CD4-positive, alpha-beta T cell treated with Interleukin-17A for 4 hours (primary cell): ENCODE results near the gene KCNAB3.

Experiments used
- DNase-seq: peaks from one replicate; pipeline ENCODE4 v3.0.0-alpha.2; 2020; ENCODE audit warnings: mixed read lengths

Gene KCNAB3

DNA sequence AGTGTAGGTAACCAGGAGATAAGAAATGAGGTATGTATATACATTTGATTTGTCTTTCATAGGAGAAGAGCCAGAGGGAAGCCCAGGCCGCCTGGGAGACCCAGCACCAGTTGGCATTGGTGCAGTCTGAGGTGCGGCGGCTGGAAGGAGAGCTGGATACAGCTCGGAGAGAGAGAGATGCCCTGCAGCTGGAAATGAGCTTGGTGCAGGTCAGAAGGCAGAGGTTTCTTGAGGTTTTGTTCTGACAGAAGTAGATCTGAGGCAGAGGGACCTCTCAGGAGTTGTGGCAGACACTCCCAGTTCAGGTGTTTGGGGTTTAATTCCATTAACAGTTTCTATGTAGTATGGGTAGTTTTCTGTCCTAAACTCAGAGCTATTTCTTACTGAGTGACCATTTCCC, 10.4 kb upstream of the KCNAB3 start:
- DNase-seq: no peak

GRCh38 chr17:7935859-7936258, 6.2 kb upstream of the KCNAB3 start:
- DNase-seq: no peak

DNA sequence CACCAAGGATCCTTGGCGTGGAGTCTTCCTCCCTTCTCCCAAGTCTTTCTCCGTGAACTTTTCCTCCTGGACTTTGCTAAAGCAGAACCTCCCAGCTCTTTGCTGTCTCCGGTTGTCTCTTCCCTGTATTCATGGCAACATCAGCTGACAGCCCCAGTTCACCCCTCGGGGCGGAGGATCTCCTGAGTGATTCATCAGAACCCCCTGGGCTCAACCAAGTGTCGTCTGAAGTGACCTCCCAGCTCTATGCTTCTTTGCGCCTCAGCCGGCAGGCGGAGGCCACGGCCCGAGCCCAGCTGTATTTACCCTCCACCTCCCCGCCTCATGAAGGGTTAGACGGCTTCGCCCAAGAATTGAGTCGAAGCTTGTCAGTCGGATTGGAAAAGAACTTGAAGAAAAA, 3.3 kb upstream of the KCNAB3 start:
- DNase-seq: peak; percentile 27

- DNase-seq: peak; percentile 41
These were observed 2.8 kb upstream of the KCNAB3 start for GRCh38 chr17:7932483-7932891.

- peak; percentile 99 for DNase-seq
These were observed 2.2 kb upstream of the KCNAB3 start, which contains the start of the genes CNTROB and TRAPPC1 for GRCh38 chr17:7931709-7932482. CNTROB (plus strand) TSS chr17:7932206; CDS start chr17:7933080, 874 bp downstream. TRAPPC1 (minus strand) TSS chr17:7931946; CDS start chr17:7931829, 117 bp downstream.

DNA sequence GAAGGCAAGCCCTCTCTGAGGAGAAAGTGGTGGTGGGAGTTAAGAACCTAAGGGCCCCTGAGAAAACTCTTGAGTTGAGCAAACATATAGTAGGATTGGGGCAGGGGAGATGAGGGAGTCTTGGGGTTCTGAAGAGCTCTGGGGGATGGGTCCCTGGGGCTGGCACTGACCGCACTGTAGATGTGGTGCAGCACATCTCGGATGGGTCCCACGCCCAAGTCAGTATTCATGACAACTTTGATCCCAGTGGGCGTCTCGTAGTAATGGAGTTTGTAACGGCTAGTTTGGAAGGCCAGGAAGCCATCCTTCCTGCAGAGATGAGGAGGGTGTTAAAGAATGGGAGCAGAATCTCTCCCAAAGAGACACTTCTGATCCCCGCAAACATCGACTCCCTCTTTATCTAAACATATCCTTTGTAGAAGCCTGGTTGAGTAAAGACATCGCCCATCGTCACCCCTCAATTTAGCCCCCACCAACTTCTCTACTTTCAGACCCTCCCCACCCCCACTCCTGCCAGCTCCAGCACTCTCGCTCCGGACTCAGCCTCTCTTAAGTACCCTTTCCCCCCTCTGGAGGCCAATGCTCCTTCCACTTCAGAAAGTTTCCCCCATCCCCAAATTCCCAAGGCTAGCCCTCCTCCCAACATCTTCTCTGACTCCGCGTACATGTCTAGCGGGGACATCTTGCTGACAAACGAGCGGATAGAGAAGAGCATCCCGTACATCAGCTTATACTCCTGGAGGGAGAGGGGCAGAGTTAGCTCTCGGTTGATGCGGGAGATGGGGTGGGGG, 1.4 kb upstream of the KCNAB3 start:
- DNase-seq: no peak

GRCh38 chr17:7927596-7927995, 2.1 kb downstream of the KCNAB3 start:
- no peak for DNase-seq

- peak; percentile 90 for DNase-seq
These were observed 6.6 kb downstream of the KCNAB3 start for GRCh38 chr17:7922845-7923628.

DNA sequence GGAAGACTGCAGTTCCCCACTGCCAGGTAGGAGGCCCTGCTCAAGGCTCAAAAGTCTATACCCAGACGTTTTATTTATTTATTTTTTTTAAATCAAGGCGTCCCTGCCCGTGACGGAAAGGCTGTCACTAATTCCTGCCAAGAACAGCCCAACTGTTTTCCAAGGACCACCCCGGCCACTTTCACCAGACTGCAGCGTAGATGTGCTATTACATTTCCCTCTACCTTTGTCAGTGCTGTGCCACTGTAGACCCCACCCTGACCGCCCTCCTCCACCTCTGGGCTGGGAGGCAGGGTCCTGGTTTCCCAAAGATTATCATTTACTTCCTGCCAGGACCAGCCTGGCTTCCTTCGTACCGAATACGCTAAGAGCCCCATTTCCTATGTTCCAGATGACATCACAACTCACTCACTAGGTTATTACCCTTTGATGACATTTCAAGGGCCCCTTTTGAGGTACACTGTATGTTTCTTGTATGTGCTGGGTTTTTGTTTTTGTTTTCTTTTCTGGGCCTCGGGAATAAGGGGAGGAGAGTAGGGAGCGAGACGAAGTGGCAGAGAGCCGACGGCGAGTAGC, 7.3 kb downstream of the KCNAB3 start:
- no peak for DNase-seq

DNA sequence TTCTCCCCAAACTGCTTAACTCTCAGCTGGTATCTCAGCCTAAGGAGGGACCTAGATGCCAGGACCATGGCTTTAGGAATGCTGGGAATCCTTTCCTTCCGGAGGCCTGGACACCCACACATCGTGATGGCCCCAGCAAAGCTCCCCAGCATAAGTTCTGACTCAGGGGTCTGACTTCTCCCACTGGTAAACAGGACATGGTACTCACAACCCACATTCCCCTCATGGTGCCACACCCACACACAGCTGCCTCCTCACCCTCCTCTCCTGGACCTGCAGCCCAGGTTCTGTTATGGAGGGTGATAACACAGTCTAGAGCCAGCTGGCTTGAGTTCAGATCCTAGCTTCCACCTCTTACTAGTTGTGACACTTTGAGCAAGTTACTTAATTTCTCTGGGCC, 12.8 kb downstream of the KCNAB3 start:
- peak; percentile 25 for DNase-seq

DNA sequence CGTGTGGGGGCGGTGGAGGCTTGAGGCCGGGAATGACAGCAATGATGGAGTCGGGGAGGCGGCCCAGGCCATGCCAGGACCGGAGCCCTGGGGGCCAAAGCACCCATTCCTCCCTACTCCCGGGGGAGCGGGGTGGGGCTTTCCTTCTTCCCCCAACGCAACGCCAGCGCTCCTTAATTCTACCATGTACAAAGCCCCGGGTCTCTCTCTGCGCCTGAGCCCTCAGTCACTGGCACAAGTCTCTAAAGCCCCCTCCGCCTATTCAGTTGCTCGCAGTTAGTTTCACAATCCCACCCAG, 13.3 kb downstream of the KCNAB3 start:
- no peak for DNase-seq

DNA sequence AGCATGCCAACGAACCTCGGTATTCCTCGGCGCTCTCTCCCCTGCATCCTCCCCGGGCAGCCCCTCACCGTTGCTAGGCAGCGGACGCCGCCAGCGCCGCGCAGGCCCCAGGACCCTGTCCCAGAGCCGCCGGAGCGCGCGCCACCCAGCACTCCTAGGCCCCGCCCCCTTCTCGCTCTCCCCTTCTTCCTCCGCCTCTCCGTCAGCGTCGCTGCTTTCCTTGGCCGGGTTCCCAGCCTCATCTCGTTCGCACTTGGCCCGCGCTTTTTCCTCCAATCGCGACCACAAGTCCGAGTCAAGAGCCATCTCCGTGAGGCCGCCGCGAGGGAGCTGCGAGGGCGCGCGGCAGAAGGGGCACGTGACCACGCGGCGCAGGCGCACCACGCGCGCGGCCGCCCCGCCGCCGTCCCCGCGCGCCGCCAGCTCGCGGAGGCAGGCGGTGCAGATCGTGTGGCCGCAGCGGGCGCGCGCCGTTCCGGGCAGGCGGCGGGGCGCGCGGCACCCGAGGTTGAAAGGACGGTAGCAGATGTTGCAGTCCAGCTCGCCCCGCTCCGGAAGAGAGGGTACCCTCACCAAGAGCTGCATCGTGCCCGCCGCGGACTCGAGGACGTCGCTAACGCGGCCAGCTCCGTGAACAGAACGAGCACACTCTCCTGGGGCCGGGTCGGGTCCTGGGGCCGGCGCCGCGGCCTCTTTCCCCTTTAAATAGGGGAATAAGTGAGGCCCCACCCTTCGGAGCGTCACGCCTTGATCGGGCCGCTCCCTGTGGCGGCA, 13.9 kb downstream of the KCNAB3 start, which contains the start of gene RNF227:
TSS of gene RNF227 (minus strand) at position 679 of the 774 bp plus-strand sequence. CDS start at position 585, 94 bp downstream.
- DNase-seq: peak; percentile 87

DNA sequence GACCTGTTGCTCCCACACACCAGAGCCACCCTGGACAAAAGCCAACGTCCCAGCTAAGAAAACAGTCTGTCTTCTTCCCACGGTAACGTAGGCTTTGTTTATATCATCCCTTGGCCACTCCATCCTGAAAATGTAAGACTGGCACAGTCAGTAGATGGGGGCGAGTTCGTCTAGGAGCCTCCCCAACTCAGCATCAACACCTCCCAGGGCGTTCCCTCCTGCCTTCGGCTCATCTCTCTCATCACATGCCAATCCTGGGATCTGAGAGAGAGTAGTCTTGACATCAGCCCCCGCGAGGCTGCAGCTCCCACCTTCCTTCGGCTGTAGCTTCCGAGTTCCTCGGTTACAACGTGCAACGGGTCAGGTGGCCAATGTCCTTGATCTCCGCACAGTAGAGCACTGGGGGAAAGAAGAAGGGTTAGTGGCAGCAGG, 14.5 kb downstream of the KCNAB3 start:
- DNase-seq: no peak

DNA sequence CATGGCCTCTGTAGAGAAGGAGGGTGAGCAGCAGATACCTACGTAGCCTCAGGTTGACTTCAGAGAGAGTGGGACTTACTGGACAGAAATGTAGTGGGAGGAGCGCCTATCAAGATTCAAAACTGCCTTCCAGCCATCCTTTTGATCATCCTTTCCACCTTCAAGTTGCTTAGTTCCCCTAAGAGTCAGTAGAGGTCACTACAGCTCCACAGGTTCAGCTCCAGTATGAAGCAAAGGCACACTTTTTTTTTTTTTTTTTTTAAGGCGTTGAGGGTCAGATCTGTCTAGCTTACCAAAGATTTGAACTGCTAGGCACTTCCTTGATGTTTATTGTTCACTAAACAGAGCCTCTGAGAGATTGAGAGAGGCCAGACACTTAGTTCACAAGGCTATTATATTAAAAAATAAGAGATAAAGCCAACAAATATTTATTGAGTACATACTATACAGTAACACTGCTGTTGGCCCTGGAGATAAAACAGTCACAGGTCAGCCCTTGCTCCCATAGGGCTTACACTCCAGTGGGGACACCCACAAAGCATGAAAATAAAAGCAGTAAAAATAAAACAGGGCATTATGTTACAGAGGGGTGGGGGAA, 16.6 kb downstream of the KCNAB3 start:
- DNase-seq: peak; percentile 55

- DNase-seq: no peak
These were observed 18.5 kb downstream of the KCNAB3 start for GRCh38 chr17:7911116-7911515.

DNA sequence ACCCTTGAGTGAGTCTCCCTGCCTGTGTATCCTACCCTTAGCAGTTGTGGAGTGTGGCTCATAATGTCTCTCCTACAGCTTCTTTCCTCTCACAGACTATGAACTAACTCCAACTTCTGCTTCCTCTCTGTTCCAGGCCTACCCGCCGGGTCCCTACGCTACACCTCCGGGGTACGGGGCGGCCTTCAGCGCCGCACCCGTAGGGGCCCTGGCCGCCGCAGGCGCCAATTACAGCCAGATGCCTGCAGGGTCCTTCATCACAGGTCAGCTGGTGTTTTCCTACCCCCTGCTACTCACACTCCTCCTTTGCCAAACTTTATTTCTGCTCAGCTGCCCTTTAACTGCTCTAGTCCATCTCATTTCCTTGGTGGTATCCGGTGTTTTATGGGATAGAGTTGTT, 18.9 kb downstream of the KCNAB3 start:
- DNase-seq: no peak

GRCh38 chr17:7910281-7910680, 19.4 kb downstream of the KCNAB3 start:
- no peak for DNase-seq

DNA sequence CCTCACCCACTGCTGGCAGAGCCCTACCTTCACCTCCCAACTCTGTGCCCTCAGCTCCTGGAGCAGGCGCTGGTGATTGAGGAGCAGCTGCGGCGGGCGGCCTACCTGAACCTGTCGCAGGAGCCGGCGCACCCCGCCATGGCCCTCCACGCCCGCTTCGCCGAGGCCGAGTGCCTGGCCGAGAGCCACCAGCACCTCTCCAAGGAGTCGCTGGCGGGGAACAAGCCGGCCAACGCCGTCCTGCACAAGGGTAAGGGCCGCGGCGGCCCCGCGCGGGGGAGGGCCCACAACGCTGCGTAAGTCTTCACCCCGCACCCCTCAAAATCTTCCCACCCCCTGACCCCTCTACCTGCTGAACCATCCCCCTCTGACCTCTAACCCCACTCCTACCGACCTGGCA, 20.6 kb downstream of the KCNAB3 start:
- DNase-seq: no peak

DNA sequence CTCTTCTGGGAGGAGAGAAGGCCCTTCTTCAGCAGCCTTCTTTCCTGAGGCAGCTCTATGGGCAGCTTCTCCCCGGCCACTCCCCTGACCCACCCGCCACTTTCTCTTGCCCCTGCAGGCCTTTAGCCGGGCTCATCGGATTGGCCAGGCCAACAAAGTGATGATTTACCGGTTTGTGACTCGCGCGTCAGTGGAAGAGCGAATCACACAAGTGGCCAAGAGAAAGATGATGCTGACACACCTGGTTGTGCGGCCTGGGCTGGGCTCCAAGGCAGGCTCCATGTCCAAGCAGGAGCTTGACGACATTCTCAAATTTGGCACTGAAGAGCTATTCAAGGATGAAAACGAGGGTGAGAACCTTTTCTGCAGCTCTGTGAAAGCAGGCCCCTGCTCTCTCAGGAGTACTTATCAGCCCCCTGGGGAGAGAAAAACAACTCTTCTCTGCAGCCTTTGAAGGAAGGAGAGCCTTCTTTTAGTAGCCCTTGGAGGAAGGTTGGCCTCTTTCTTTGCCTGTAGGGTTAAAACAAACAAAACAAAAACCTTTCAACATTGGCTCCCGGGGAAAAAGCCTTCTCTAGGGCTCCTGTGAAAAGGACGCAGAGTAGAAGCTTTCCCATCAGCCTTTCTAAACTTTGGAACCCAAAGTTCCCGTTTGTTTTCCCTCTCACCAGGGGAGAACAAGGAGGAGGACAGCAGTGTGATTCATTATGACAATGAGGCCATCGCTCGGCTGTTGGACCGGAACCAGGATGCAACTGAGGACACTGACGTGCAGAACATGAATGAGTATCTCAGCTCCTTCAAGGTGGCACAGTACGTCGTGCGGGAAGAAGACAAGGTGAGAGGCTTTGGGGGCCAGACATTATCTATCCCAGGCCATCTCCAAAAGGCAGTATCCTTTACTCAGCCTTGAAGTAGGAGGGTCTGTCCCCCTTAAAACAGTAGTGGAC, 26.2 kb downstream of the KCNAB3 start:
- no peak for DNase-seq

DNA sequence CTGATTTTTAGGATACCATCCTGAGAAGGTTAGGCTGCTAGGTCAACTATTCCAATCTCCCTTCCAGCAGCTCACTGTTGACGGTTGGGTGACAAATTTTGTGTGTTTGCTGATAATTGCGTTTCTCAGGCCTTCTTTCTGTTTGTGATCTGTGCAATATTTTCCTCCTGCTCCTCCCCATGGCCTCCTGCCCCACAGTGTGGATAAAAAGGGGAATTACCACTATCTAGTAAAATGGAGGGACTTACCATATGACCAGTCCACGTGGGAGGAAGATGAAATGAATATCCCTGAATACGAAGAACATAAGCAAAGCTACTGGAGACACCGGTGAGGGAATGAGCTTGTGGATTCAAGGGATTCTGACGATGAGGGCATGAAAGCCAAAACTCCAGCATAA, 31.9 kb downstream of the KCNAB3 start:
- DNase-seq: no peak
